CD4-positive, alpha-beta T cell (primary cell): Measurements from ENCODE around the gene ULK4. TPM values are rescaled to one million over a fixed set of nuclear protein-coding genes. Genes with fewer than 3 reads are reported as not detected.

ENCODE experiments used
- ATAC-seq: fragments of 200-7000 bp; cut with Tn5 transposase; one replicate; pipeline ENCODE4 v1.10.0; 2022; ENCODE audit warnings: mild to moderate bottlenecking; ENCODE audit not compliant: poor library complexity
- CTCF ChIA-PET: fragments of 350-600 bp; sonication (Branson Sonifier 250); formaldehyde crosslinking; loops from one replicate; lab custom pipeline; 2021; ENCODE audit warnings: antibody characterized with exemption, inconsistent platforms; lab: Charles Lee
- POLR2A ChIA-PET: fragments of 350-600 bp; sonication (Branson Sonifier 250); formaldehyde crosslinking; loops from one replicate; lab custom pipeline; 2021; ENCODE audit warnings: antibody characterized with exemption, inconsistent platforms; lab: Charles Lee
- DNase-seq, 14 experiments: peaks; one replicate each; pipeline ENCODE4 v3.0.0-alpha.2; 2013 to 2020; ENCODE audit warnings: mixed read lengths in 2 of 14
- H3K27ac ChIP-seq, 2 donors: one replicate each; pipeline versions ENCODE4 v1.5.1 to v1.7.0; 2013; ENCODE audit warnings: low read length in 2 of 2, low read depth in 1 of 2, mild to moderate bottlenecking in 1 of 2
- H3K27me3 ChIP-seq, 2 experiments: 1 replicate in 1 of 2; 2 replicates in 1 of 2; pipeline versions ENCODE4 v1.6.1 to v1.7.0; 2013; ENCODE audit warnings: low read length in 2 of 2, control low read depth in 1 of 2, mild to moderate bottlenecking in 1 of 2, moderate library complexity in 1 of 2; ENCODE audit not compliant: insufficient read depth in 2 of 2, control insufficient read depth in 1 of 2
- H3K36me3 ChIP-seq: one replicate; pipeline ENCODE4 v1.6.1; 2013; ENCODE audit warnings: low read length, control low read depth; ENCODE audit not compliant: insufficient read depth
- H3K4me1 ChIP-seq: one replicate; pipeline ENCODE4 v1.6.1; 2013; ENCODE audit warnings: low read length, control low read depth; ENCODE audit not compliant: insufficient read depth
- H3K4me3 ChIP-seq: one replicate; pipeline ENCODE4 v1.5.1; 2013; ENCODE audit warnings: mild to moderate bottlenecking, low read length, moderate library complexity
- H3K9me3 ChIP-seq, 2 experiments: 1 replicate in 1 of 2; 2 replicates in 1 of 2; pipeline versions ENCODE4 v1.6.1 to v1.7.0; 2013; ENCODE audit warnings: low read length in 2 of 2, mild to moderate bottlenecking in 2 of 2, control low read depth in 1 of 2, moderate library complexity in 1 of 2; ENCODE audit not compliant: control insufficient read depth in 1 of 2, insufficient read depth in 1 of 2
- H3K27ac Mint-ChIP-seq: one replicate; pipeline ENCODE4 v1.8.0; 2020; ENCODE audit warnings: mixed read lengths
- H3K27me3 Mint-ChIP-seq: one replicate; pipeline ENCODE4 v1.8.0; 2021; ENCODE audit warnings: mixed read lengths
- H3K36me3 Mint-ChIP-seq: one replicate; pipeline ENCODE4 v1.8.0; 2021; ENCODE audit warnings: low read depth, mixed read lengths
- H3K4me1 Mint-ChIP-seq: one replicate; pipeline ENCODE4 v1.8.0; 2021; ENCODE audit warnings: low read depth, mixed read lengths
- H3K4me3 Mint-ChIP-seq: one replicate; pipeline ENCODE4 v1.8.0; 2020; ENCODE audit warnings: mild to moderate bottlenecking, mixed read lengths
- H3K9me3 Mint-ChIP-seq: one replicate; pipeline ENCODE4 v1.8.0; 2020; ENCODE audit warnings: mixed read lengths
- intact Hi-C, 2 experiments: fragments of 100-400 bp; cut with DNase I in 1 of 2; cut with micrococcal nuclease in 1 of 2; formaldehyde crosslinking; loops; one replicate each; pipeline versions ENCODE4 v1.15.1 to v1.9.0; 2023 to 2025; cut with DNase I, micrococcal nuclease
- total RNA-seq, 174 experiments: library from RNA in 2 of 174; stranded (reverse) in 2 of 174; gene quantifications; one replicate each; pipeline ENCODE4 v1.2.3 and lab custom pipeline; 2021 to 2026
- TF ChIP-seq, protein P1 (sequence below): fragments of 200-600 bp; IDR thresholded peaks from one replicate; pipeline ENCODE4 v1.8.0; 2022; ENCODE audit warnings: antibody characterized with exemption, mild to moderate bottlenecking

The ULK4 gene
- total RNA-seq, 2 experiments from 2014 or later = 23.8 to 28.6 TPM

- Histone ChIP-seq H3K27me3 (no peaks in the 10 kb centered on the region), H3K9me3 (no peaks in the 10 kb centered on the region), H3K4me1 (no peaks in the 10 kb centered on the region), H3K4me3 (no peak overlapping the region), H3K36me3 (no peaks in the 10 kb centered on the region), H3K27ac (no peak overlapping the region)
- TF ChIP-seq, protein P1, sequence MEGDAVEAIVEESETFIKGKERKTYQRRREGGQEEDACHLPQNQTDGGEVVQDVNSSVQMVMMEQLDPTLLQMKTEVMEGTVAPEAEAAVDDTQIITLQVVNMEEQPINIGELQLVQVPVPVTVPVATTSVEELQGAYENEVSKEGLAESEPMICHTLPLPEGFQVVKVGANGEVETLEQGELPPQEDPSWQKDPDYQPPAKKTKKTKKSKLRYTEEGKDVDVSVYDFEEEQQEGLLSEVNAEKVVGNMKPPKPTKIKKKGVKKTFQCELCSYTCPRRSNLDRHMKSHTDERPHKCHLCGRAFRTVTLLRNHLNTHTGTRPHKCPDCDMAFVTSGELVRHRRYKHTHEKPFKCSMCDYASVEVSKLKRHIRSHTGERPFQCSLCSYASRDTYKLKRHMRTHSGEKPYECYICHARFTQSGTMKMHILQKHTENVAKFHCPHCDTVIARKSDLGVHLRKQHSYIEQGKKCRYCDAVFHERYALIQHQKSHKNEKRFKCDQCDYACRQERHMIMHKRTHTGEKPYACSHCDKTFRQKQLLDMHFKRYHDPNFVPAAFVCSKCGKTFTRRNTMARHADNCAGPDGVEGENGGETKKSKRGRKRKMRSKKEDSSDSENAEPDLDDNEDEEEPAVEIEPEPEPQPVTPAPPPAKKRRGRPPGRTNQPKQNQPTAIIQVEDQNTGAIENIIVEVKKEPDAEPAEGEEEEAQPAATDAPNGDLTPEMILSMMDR = no peak
- CTCF ChIA-PET = no interaction called here
- Mint-ChIP-seq H3K9me3 (no peaks in the 10 kb centered on the region), H3K27me3 (no peaks in the 10 kb centered on the region), H3K4me3 (no peak overlapping the region), H3K27ac (no peak overlapping the region), H3K4me1 (no peaks in the 10 kb centered on the region), H3K36me3 (no peaks in the 10 kb centered on the region)
- ATAC-seq = no peak
- POLR2A ChIA-PET = no interaction called here
- intact Hi-C loops = no loop called here
- DNase-seq = no peak
These were observed 640.3 kb downstream of the ULK4 start for GRCh38 chr3:41321642-41321980.

DNA sequence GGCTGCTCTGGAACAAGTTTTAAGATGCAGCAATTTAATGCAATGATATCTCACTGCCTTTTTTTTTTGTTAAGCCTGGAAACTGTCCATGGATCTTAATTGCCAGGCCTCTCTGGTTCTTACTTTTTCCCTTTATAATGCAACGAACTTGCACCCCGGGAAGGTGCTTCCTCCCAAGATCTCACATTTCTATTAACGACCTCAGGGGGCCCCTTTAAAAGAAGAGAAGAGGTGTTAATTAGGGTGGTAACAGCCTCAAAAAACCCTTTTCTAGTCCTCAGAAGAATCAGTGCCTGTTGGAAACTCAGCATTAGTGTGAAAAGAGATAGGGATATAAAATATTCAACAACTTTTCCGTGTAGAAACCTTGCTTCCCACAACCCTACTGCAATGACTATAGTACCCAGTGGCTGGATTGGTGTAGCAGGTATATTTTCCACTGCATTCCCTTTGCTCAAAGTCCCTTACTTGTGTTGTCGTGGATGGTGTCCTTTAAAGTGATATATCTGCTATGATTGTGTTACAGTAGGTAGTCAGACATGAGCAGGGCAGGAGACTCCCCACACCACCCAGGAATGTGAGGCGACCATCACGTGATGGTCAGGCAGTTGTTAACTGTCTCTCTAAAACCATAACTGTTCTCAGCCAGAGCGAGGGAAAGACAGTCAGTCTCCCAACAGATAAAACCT is 640.8 kb downstream of the ULK4 start:
- Histone ChIP-seq H3K9me3 (no peaks in the 10 kb centered on the region), H3K27me3 (no peaks in the 10 kb centered on the region), H3K4me3 (no peak overlapping the region), H3K4me1 (no peaks in the 10 kb centered on the region), H3K27ac (no peak overlapping the region), H3K36me3 (no peaks in the 10 kb centered on the region)
- ATAC-seq (no peak), DNase-seq (no peak)
- Mint-ChIP-seq H3K27ac (no peak overlapping the region), H3K4me3 (no peak overlapping the region), H3K36me3 (no peaks in the 10 kb centered on the region), H3K27me3 (no peaks in the 10 kb centered on the region), H3K9me3 (no peaks in the 10 kb centered on the region), H3K4me1 (no peaks in the 10 kb centered on the region)
- TF ChIP-seq, protein P1 = no peak
- POLR2A ChIA-PET = no interaction called here
- intact Hi-C loops = no loop called here
- CTCF ChIA-PET = no interaction called here

GRCh38 chr3:41318520-41318919 is 643.4 kb downstream of the ULK4 start:
- ATAC-seq = no peak
- POLR2A ChIA-PET = no interaction called here

More at GRCh38 chr3:41318520-41318919, 643.4 kb downstream of the ULK4 start:
- Mint-ChIP-seq H3K4me3 (no peak overlapping the region), H3K27ac (no peak overlapping the region), H3K36me3 (no peaks in the 10 kb centered on the region), H3K4me1 (no peaks in the 10 kb centered on the region), H3K27me3 (no peaks in the 10 kb centered on the region), H3K9me3 (no peaks in the 10 kb centered on the region)
- Histone ChIP-seq H3K27ac (no peak overlapping the region), H3K36me3 (no peaks in the 10 kb centered on the region), H3K27me3 (no peaks in the 10 kb centered on the region), H3K9me3 (no peaks in the 10 kb centered on the region), H3K4me1 (no peaks in the 10 kb centered on the region), H3K4me3 (no peak overlapping the region)
- no peak for DNase-seq
- intact Hi-C loops = no loop called here
- TF ChIP-seq, protein P1 = no peak
- CTCF ChIA-PET = no interaction called here
